GM13977 (cell line): ENCODE measurements around the gene WDFY2.

Source experiments
- DNase-seq: peaks from one replicate; pipeline ENCODE4 v3.0.0; 2012; ENCODE audit warnings: low spot score
- CTCF ChIP-seq: IDR thresholded peaks from 2 replicates; pipeline ENCODE4 v1.5.1; 2012; ENCODE audit warnings: mild to moderate bottlenecking, control low read depth; ENCODE audit not compliant: insufficient read depth; ENCODE audit errors: extremely low read depth, missing control alignments
- in situ Hi-C: fragments of 300-500 bp; cut with MboI; formaldehyde crosslinking; loops from one replicate; pipeline ENCODE4 v1.12.0; 2022; ENCODE audit warnings: low sequenced_read_pairs, low pct_unique_long_range_greater_than_20kb, mixed read lengths, inconsistent platforms; ENCODE audit not compliant: unreplicated experiment

Gene WDFY2

GRCh38 chr13:51781246-51782022, 197.2 kb downstream of the WDFY2 start:
- DNase-seq = peak; percentile 36
- in situ Hi-C loops = no loop called here
- TF ChIP-seq CTCF = peak; percentile 46

GRCh38 chr13:51782026-51782710, 197.9 kb downstream of the WDFY2 start:
- no peak for DNase-seq
- no peak for TF ChIP-seq CTCF
- in situ Hi-C loops = no loop called here

GRCh38 chr13:51783428-51784094, 199.3 kb downstream of the WDFY2 start:
- in situ Hi-C loops = no loop called here
- no peak for TF ChIP-seq CTCF
- no peak for DNase-seq

- no peak for DNase-seq
- no peak for TF ChIP-seq CTCF
- in situ Hi-C loops = no loop called here
Measured at GRCh38 chr13:51784097-51784496, 199.8 kb downstream of the WDFY2 start.

GRCh38 chr13:51785712-51786424, 201.6 kb downstream of the WDFY2 start:
- no peak for DNase-seq
- no peak for TF ChIP-seq CTCF
- in situ Hi-C loops = no loop called here

GRCh38 chr13:51786425-51787265, 202.4 kb downstream of the WDFY2 start:
- no peak for TF ChIP-seq CTCF
- DNase-seq = no peak
- in situ Hi-C loops = no loop called here
